ENCODE data around the gene TRAPPC11.

DNA sequence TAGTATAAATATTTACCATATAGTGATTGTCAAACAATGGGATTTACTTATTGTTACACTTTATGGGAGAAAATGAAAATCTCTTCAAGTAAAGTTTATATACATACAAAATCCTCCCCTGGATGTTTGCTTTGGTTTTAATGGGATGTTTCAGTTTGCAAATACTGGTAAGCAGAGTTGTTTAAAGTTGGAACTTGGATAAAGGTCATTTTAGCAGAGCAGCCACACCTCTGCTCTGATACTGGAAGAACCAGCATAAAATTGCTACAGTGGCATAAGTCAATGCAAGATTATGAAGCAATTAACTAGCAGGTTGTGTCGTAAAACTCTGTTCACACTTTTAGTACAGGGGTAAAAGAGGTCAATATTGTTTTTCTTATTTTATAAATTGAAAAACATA is 101.2 kb downstream of the TRAPPC11 start:
- TF ChIP-seq, protein P1, sequence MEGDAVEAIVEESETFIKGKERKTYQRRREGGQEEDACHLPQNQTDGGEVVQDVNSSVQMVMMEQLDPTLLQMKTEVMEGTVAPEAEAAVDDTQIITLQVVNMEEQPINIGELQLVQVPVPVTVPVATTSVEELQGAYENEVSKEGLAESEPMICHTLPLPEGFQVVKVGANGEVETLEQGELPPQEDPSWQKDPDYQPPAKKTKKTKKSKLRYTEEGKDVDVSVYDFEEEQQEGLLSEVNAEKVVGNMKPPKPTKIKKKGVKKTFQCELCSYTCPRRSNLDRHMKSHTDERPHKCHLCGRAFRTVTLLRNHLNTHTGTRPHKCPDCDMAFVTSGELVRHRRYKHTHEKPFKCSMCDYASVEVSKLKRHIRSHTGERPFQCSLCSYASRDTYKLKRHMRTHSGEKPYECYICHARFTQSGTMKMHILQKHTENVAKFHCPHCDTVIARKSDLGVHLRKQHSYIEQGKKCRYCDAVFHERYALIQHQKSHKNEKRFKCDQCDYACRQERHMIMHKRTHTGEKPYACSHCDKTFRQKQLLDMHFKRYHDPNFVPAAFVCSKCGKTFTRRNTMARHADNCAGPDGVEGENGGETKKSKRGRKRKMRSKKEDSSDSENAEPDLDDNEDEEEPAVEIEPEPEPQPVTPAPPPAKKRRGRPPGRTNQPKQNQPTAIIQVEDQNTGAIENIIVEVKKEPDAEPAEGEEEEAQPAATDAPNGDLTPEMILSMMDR (conservative IDR thresholded peaks at IDR 0.05 in 1 of 2, IDR thresholded peaks at IDR 0.05 in 1 of 2; ENCODE audit: low read depth in 1 of 2, low read length in 2 of 2) = no peak
- TF ChIP-seq EZH2 (IDR thresholded peaks at IDR 0.05; ENCODE audit: low read length, missing control alignments) = no peak

Measured in fibroblast of lung (primary cell).